Measurements from ENCODE around the gene PLPP6.
A peak's percentile ranks its signal among the peaks of the same experiment; 100 is the strongest.

PLPP6 gene

DNA sequence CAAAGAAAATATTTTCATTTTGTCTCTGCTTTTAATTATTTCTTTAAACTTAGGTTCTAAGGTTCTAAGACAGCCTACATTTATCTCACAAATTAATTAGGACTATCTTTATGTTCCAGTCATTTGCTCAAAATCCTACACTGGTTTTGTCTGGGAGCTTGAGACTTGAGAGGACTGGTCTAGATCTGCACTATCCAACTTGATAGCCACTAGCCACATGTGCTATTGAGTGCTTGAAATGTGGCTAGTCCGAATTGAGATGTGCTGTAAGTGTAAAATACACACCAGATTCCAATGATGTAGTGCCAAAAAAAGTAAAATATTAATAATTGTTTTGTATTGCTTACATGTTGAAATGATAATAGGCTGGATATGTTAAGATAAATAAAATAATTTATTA is 24.5 kb downstream of the PLPP6 start:
- no peak for TF ChIP-seq CTCF (IDR thresholded peaks at IDR 0.05; ENCODE audit: low read length, missing control alignments)
- no peak for DNase-seq (ENCODE audit: low read depth)

DNA sequence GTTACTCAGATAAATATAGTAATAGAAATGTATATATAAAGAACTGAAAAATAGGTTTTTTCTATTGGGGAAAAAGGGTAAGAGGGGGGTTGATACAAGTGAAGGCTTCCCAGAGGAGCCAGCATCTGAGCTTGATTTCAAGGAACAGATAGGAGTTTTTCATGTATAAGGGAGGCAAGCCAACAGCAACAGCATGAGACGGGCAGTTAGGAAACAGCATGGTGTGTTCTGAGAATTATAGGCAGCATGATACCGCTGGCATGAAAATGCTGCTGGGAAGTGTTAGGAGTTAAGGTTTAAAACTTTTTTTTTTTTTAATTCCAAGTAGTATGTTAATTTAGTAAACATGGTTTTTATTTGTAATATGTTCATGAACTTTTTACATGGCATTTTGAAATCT is 26.9 kb downstream of the PLPP6 start:
- DNase-seq (ENCODE audit: low read depth): no peak
- TF ChIP-seq CTCF (IDR thresholded peaks at IDR 0.05; ENCODE audit: low read length, missing control alignments): no peak

More for the DNA sequence above, 24.5 kb downstream of the PLPP6 start:
- no peak overlapping the region for H3K4me3 ChIP-seq (replicated peaks; ENCODE audit: low read depth, low read length)

DNA sequence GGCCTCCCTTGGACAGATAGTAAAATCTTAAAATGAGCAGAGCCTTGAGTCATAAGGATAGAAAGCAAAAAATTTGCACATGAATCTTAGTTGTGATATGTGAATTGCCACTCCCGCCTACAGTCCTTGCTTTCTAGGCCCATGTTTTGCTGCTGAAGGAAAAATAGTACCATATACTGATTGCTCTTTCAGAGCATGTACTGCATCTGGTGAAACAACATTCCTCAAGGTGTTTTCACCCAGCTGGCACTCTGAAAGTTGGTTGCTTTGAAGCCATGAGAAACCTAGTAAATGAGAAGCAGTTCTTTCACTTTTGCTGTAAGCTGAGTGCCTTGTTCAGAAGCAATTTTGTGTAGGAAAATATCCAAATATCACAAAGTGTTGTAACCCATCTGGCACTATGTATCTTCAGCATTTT is 27.6 kb downstream of the PLPP6 start:
- DNase-seq (ENCODE audit: low read depth): no peak
- TF ChIP-seq CTCF (IDR thresholded peaks at IDR 0.05; ENCODE audit: low read length, missing control alignments): no peak
- H3K4me3 ChIP-seq (replicated peaks; ENCODE audit: low read depth, low read length): no peak overlapping the region

More for the DNA sequence above, 26.9 kb downstream of the PLPP6 start:
- H3K4me3 ChIP-seq (replicated peaks; ENCODE audit: low read depth, low read length): no peak overlapping the region

DNA sequence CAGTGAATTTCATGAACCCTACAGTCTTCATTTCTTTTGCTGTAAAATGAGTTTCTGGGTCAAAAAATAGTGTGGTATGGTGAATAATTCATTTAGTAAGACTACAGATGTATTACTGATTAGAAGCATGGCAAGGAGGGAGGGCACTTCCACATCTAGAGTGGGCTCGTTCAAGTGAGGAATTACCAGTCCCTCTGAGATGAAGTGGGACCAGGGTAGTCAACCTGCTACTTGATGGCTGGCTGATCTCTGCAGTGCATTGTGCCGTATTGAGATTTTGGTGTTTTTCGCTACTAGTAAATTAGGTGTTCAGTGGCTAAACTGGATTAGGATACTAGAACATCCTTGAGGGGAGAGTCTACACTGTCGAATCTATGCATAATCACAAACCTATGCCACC is 28.1 kb downstream of the PLPP6 start:
- TF ChIP-seq CTCF (IDR thresholded peaks at IDR 0.05; ENCODE audit: low read length, missing control alignments): no peak
- no peak for DNase-seq (ENCODE audit: low read depth)
- no peak overlapping the region for H3K4me3 ChIP-seq (replicated peaks; ENCODE audit: low read depth, low read length)

GRCh38 chr9:4691795-4692194 is 29.7 kb downstream of the PLPP6 start:
- H3K4me3 ChIP-seq (replicated peaks; ENCODE audit: low read depth, low read length): no peak overlapping the region
- TF ChIP-seq CTCF (IDR thresholded peaks at IDR 0.05; ENCODE audit: low read length, missing control alignments): no peak
- DNase-seq (ENCODE audit: low read depth): peak; percentile 65

- H3K4me3 ChIP-seq (replicated peaks; ENCODE audit: low read depth, low read length): no peak overlapping the region
- DNase-seq (ENCODE audit: low read depth): peak; percentile 36
- no peak for TF ChIP-seq CTCF (IDR thresholded peaks at IDR 0.05; ENCODE audit: low read length, missing control alignments)
Measured at GRCh38 chr9:4700091-4700490, 38.0 kb downstream of the PLPP6 start.

DNA sequence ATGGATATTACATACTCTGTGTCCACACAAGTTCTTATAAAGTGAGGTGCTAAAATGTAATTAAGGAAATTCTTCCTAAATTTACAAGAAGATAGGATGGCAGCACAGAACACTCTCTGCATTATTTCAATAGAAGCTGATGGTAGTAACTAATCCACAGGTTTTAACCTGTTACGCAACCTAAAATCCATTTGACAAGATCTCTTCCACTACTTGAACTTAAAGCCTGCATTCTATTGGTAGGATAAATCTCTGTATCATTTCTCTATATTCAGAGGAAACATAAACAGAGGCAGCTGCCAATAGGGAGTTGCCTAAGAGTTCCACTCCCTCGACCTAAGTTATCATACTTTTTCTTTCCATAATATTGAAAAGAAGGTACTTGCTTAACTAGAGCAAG is 38.8 kb downstream of the PLPP6 start:
- no peak overlapping the region for H3K4me3 ChIP-seq (replicated peaks; ENCODE audit: low read depth, low read length)
- TF ChIP-seq CTCF (IDR thresholded peaks at IDR 0.05; ENCODE audit: low read length, missing control alignments): no peak
- DNase-seq (ENCODE audit: low read depth): no peak

Measured in fibroblast of pulmonary artery (primary cell).